ENCODE data around the gene FGF11.

Gene FGF11

GRCh38 chr17:7440834-7441195 lies 1.5 kb downstream of the FGF11 start:
- peak; percentile 80 for DNase-seq (ENCODE audit: low spot score)
- TF ChIP-seq, protein P1, sequence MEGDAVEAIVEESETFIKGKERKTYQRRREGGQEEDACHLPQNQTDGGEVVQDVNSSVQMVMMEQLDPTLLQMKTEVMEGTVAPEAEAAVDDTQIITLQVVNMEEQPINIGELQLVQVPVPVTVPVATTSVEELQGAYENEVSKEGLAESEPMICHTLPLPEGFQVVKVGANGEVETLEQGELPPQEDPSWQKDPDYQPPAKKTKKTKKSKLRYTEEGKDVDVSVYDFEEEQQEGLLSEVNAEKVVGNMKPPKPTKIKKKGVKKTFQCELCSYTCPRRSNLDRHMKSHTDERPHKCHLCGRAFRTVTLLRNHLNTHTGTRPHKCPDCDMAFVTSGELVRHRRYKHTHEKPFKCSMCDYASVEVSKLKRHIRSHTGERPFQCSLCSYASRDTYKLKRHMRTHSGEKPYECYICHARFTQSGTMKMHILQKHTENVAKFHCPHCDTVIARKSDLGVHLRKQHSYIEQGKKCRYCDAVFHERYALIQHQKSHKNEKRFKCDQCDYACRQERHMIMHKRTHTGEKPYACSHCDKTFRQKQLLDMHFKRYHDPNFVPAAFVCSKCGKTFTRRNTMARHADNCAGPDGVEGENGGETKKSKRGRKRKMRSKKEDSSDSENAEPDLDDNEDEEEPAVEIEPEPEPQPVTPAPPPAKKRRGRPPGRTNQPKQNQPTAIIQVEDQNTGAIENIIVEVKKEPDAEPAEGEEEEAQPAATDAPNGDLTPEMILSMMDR (IDR thresholded peaks at IDR 0.05; ENCODE audit: extremely low read depth, missing control alignments) = no peak

DNA sequence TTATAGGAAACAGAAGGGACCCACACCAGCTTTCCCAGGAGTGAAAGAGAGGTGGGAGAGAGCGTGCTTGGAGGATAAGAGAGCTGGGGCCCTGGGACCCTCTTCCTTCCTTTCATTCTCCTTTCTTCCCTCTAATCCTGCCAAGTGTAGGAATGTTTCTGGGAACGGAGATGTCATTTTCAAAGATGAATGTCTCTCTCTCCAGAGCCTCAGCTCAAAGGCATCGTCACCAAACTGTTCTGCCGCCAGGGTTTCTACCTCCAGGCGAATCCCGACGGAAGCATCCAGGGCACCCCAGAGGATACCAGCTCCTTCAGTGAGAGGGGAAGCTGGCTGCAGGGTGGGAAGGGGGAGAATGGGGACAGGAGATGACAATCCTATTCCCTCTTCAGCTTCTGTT lies 2.0 kb downstream of the FGF11 start:
- TF ChIP-seq, protein P1 (IDR thresholded peaks at IDR 0.05; ENCODE audit: extremely low read depth, missing control alignments) = no peak
- no peak for DNase-seq (ENCODE audit: low spot score)

- TF ChIP-seq, protein P1 (IDR thresholded peaks at IDR 0.05; ENCODE audit: extremely low read depth, missing control alignments) = no peak
- no peak for DNase-seq (ENCODE audit: low spot score)
Observed at GRCh38 chr17:7442142-7442541, 2.8 kb downstream of the FGF11 start.

- TF ChIP-seq, protein P1 (IDR thresholded peaks at IDR 0.05; ENCODE audit: extremely low read depth, missing control alignments) = no peak
Observed at GRCh38 chr17:7443499-7444485, 4.5 kb downstream of the FGF11 start.

DNA sequence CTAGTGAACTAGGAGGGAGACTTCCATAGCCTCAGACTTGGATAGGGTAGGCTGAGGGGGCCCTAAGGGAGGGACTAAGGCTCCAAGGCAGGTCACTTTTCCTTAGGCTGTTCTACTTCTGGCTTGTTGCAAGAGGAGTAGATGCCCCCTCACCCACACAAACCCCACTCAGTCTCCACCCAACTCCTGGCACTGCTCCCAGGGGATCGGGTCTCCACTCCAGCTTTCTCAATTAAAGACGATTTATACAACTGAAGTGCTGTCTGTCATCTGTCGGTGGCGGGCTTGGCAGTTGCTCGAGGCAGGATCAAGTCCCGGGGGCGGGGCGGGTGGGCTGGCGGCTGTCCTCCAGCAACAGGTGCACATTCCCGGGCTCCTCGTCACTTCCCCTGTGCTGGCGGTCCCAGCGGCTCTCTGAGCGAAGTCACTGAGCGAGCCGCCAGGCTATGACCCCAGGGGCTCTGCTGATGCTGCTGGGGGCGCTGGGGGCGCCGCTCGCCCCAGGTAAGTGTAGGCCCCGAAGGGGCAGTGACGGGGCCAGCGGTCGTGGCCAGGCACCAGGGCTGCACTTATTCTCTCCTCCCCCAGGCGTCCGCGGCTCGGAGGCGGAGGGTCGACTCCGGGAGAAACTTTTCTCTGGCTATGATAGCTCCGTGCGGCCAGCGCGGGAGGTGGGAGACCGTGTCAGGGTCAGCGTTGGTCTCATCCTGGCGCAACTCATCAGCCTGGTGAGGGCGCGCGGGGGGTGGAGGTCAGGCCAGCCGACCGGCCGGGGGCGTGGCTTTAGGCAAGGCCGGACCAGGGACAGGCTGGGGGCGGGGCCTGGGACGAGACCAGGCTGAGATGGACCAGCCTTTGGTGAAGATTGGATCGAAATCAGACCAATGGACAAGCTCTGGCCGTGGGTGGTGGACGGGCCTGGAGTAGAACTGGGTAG lies 5.6 kb downstream of the FGF11 start, which contains the start of gene CHRNB1:
Gene CHRNB1, plus strand, starts transcription at position 380 of the 937 bp plus-strand sequence. Its CDS starts 67 bp downstream, at position 447.
- peak; percentile 76 for DNase-seq (ENCODE audit: low spot score)

More at GRCh38 chr17:7443499-7444485, 4.5 kb downstream of the FGF11 start:
- no peak for DNase-seq (ENCODE audit: low spot score)

GRCh38 chr17:7445619-7445968 lies 6.3 kb downstream of the FGF11 start:
- TF ChIP-seq, protein P1 (IDR thresholded peaks at IDR 0.05; ENCODE audit: extremely low read depth, missing control alignments) = no peak
- DNase-seq (ENCODE audit: low spot score) = peak; percentile 66

More for the DNA sequence above, 5.6 kb downstream of the FGF11 start, which contains the start of gene CHRNB1:
- TF ChIP-seq, protein P1 (IDR thresholded peaks at IDR 0.05; ENCODE audit: extremely low read depth, missing control alignments) = peak; percentile 9

Data from GM20000 (cell line).